IPS DF 6.9 (cell line): Measurements from ENCODE around the gene PRSS21.

Source experiments
- DNase-seq: peaks from one replicate; pipeline ENCODE4 v3.0.0-alpha.2; 2013; ENCODE audit warnings: low read depth, low spot score
- H3K27ac ChIP-seq: one replicate; pipeline ENCODE4 v1.5.1; 2013; ENCODE audit warnings: low read length, control low read depth
- H3K27me3 ChIP-seq: 2 replicates; pipeline ENCODE4 v1.6.1; 2013; ENCODE audit warnings: mild to moderate bottlenecking, low read length; ENCODE audit not compliant: control insufficient read depth, insufficient read depth
- H3K36me3 ChIP-seq: 2 replicates; pipeline ENCODE4 v1.6.1; 2013; ENCODE audit warnings: low read length; ENCODE audit not compliant: control insufficient read depth, insufficient read depth
- H3K4me1 ChIP-seq: 2 replicates; pipeline ENCODE4 v1.6.1; 2013; ENCODE audit warnings: low read length; ENCODE audit not compliant: control insufficient read depth, insufficient read depth
- H3K4me3 ChIP-seq: 2 replicates; pipeline ENCODE4 v1.5.1; 2013; ENCODE audit warnings: mild to moderate bottlenecking, low read length
- H3K9me3 ChIP-seq: 2 replicates; pipeline ENCODE4 v1.6.1; 2013; ENCODE audit warnings: low read length, inconsistent platforms; ENCODE audit not compliant: control insufficient read depth, insufficient read depth
- WGBS: extraction: QIAGEN DNeasy Blood & Tissue Kit; methylation state at CpG from one replicate; pipeline ENCODE4 v1.1.7; 2013; ENCODE audit warnings: mixed read lengths, missing lambda C conversion rate; ENCODE audit not compliant: insufficient read length, insufficient coverage; 5-methylcytosine and 5-hydroxymethylcytosine counted together

Gene PRSS21

GRCh38 chr16:2775131-2775716 lies 41.8 kb upstream of the PRSS21 start:
- no peak overlapping the region for H3K27ac ChIP-seq
- H3K4me3 ChIP-seq, result no peak overlapping the region
- H3K9me3 ChIP-seq, result no peaks in the 10 kb centered on the region
- peaks cover 5% of the 10 kb centered on the region for H3K4me1 ChIP-seq
- WGBS, result no CpG with 5 or more reads among the region's 7 CpGs
- H3K36me3 ChIP-seq, result peaks cover 28% of the 10 kb centered on the region
- no peaks in the 10 kb centered on the region for H3K27me3 ChIP-seq
- no peak for DNase-seq

GRCh38 chr16:2775765-2776499 lies 41.1 kb upstream of the PRSS21 start:
- WGBS, result no CpG with 5 or more reads among the region's 11 CpGs
- Histone ChIP-seq H3K4me1 (peaks cover 5% of the 10 kb centered on the region), H3K9me3 (no peaks in the 10 kb centered on the region), H3K36me3 (peaks cover 22% of the 10 kb centered on the region), H3K4me3 (peak overlapping the region; percentile 95; the same call in 1 of the 2 replicates), H3K27ac (no peak overlapping the region), H3K27me3 (no peaks in the 10 kb centered on the region)
- DNase-seq, result no peak

GRCh38 chr16:2776500-2777139 lies 40.4 kb upstream of the PRSS21 start:
- H3K27ac ChIP-seq, result no peak overlapping the region
- DNase-seq, result no peak
- no peaks in the 10 kb centered on the region for H3K9me3 ChIP-seq
- no peaks in the 10 kb centered on the region for H3K27me3 ChIP-seq
- no CpG with 5 or more reads among the region's 72 CpGs for WGBS
- H3K36me3 ChIP-seq, result peaks cover 15% of the 10 kb centered on the region
- H3K4me3 ChIP-seq, result peak overlapping the region; percentile 95
- peaks cover 5% of the 10 kb centered on the region for H3K4me1 ChIP-seq

- no CpG with 5 or more reads among the region's 70 CpGs for WGBS
- H3K27ac ChIP-seq, result no peak within 1 kb of the TSS
- no peaks in the 10 kb centered on the region for H3K27me3 ChIP-seq
- DNase-seq, result no peak
- no peaks in the 10 kb centered on the region for H3K9me3 ChIP-seq
- H3K4me1 ChIP-seq, result peaks cover 5% of the 10 kb centered on the region
- peaks cover 10% of the 10 kb centered on the region for H3K36me3 ChIP-seq
- peak within 1 kb of the TSS; percentile 95 for H3K4me3 ChIP-seq
These were observed 39.7 kb upstream of the PRSS21 start, which contains the start of gene ELOB for GRCh38 chr16:2777231-2777902. ELOB (minus strand) TSS chr16:2777280; CDS start chr16:2777239, 41 bp downstream.

- Histone ChIP-seq H3K4me3 (peak overlapping the region; percentile 95), H3K27me3 (no peaks in the 10 kb centered on the region), H3K27ac (no peak overlapping the region), H3K4me1 (peaks cover 5% of the 10 kb centered on the region), H3K36me3 (peaks cover 10% of the 10 kb centered on the region), H3K9me3 (no peaks in the 10 kb centered on the region)
- DNase-seq, result no peak
- no CpG with 5 or more reads among the region's 27 CpGs for WGBS
These were observed 39.0 kb upstream of the PRSS21 start for GRCh38 chr16:2777903-2778629.

- H3K4me3 ChIP-seq, result no peak overlapping the region; the same call in 1 of the 2 replicates
- no peak for DNase-seq
- peaks cover 10% of the 10 kb centered on the region for H3K36me3 ChIP-seq
- no peaks in the 10 kb centered on the region for H3K27me3 ChIP-seq
- no peak overlapping the region for H3K27ac ChIP-seq
- H3K9me3 ChIP-seq, result no peaks in the 10 kb centered on the region
- H3K4me1 ChIP-seq, result peaks cover 5% of the 10 kb centered on the region
- WGBS, result no CpG with 5 or more reads among the region's 12 CpGs
These were observed 38.4 kb upstream of the PRSS21 start for GRCh38 chr16:2778630-2778958.

- Histone ChIP-seq H3K27ac (no peak overlapping the region), H3K27me3 (no peaks in the 10 kb centered on the region), H3K9me3 (no peaks in the 10 kb centered on the region), H3K4me1 (peaks cover 5% of the 10 kb centered on the region), H3K36me3 (peaks cover 7% of the 10 kb centered on the region), H3K4me3 (no peak overlapping the region)
- WGBS, result no CpG with 5 or more reads among the region's 23 CpGs
- no peak for DNase-seq
These were observed 37.7 kb upstream of the PRSS21 start for GRCh38 chr16:2779151-2779920.

- WGBS, result no CpG with 5 or more reads among the region's 17 CpGs
- Histone ChIP-seq H3K36me3 (peaks cover 2% of the 10 kb centered on the region; the same call in 1 of the 2 replicates), H3K27ac (no peak overlapping the region), H3K9me3 (no peaks in the 10 kb centered on the region), H3K4me3 (no peak overlapping the region), H3K27me3 (no peaks in the 10 kb centered on the region), H3K4me1 (peaks cover 5% of the 10 kb centered on the region)
- DNase-seq, result no peak
These were observed 36.8 kb upstream of the PRSS21 start for GRCh38 chr16:2779978-2780898.
